ENCODE data around the gene APEX2.

DNA sequence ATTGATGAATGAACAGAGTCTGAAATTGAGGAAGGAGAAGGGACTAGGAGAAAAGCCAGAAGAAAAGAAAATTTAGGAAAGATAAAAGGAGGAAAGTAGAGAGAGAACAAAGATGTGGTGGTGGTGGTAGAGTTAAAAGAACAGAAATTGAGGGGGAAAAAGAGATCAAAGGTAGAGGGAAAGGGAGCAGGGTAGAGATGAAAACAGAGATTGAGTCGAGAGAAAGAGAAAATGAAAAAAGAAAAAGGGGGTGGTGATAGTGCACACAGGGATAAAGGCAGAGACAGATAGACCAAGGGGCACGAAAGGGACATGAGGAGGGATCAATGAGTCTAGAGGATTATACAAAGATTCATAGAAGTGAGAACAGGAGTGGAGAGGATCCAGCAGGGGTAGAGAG, 26.7 kb downstream of the APEX2 start:
- TF ChIP-seq, protein P1, sequence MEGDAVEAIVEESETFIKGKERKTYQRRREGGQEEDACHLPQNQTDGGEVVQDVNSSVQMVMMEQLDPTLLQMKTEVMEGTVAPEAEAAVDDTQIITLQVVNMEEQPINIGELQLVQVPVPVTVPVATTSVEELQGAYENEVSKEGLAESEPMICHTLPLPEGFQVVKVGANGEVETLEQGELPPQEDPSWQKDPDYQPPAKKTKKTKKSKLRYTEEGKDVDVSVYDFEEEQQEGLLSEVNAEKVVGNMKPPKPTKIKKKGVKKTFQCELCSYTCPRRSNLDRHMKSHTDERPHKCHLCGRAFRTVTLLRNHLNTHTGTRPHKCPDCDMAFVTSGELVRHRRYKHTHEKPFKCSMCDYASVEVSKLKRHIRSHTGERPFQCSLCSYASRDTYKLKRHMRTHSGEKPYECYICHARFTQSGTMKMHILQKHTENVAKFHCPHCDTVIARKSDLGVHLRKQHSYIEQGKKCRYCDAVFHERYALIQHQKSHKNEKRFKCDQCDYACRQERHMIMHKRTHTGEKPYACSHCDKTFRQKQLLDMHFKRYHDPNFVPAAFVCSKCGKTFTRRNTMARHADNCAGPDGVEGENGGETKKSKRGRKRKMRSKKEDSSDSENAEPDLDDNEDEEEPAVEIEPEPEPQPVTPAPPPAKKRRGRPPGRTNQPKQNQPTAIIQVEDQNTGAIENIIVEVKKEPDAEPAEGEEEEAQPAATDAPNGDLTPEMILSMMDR (IDR thresholded peaks at IDR 0.05; ENCODE audit: borderline replicate concordance, extremely low read depth, low read length, poor library complexity, severe bottlenecking): no peak
- TF ChIP-seq EZH2 (IDR thresholded peaks at IDR 0.05; ENCODE audit: borderline replicate concordance, low read depth, low read length, severe bottlenecking): no peak

Data from DND-41 (cell line).